Panc1 (cell line): ENCODE data around the gene LRRN4CL. TPM values are rescaled to one million over a fixed set of nuclear protein-coding genes. Genes with fewer than 3 reads are reported as not detected.

Experiments used
- ATAC-seq: fragments of 200-7000 bp; cut with Tn5 transposase; 2 replicates; pipeline ENCODE4 v1.9.1; 2020; ENCODE audit warnings: mild to moderate bottlenecking, moderate library complexity
- BruUV-seq: library from RNA; stranded (reverse); fragments of 400-500 nt; replicated peaks from 2 replicates; lab custom pipeline; 2021; lab: Mats Ljungman, UMichigan
- CTCF ChIA-PET: fragments of 300-600 bp; sonication (Branson Sonifier 250); formaldehyde crosslinking; loops from one replicate; lab custom pipeline; 2022; ENCODE audit warnings: antibody characterized with exemption; lab: Charles Lee
- POLR2A ChIA-PET: fragments of 300-600 bp; sonication (Branson Sonifier 250); formaldehyde crosslinking; loops from one replicate; lab custom pipeline; 2022; ENCODE audit warnings: antibody characterized with exemption; lab: Charles Lee
- DNase-seq: peaks from one replicate; pipeline ENCODE4 v3.0.0-alpha.2; 2010; ENCODE audit warnings: low read depth, low spot score
- H3K27ac ChIP-seq: 2 replicates; pipeline ENCODE4 v1.5.1; 2011; ENCODE audit warnings: mild to moderate bottlenecking, low read length, inconsistent platforms
- H3K27me3 ChIP-seq: fragments of 200-500 bp; sonication (Bioruptor generic); 2 replicates; pipeline ENCODE4 v1.6.0; 2014; ENCODE audit warnings: low read length, inconsistent platforms; ENCODE audit not compliant: control insufficient read depth, insufficient read depth
- H3K36me3 ChIP-seq: fragments of 200-500 bp; sonication (Bioruptor generic); 2 replicates; pipeline ENCODE4 v1.5.1; 2014; ENCODE audit warnings: inconsistent platforms, mild to moderate bottlenecking, low read length, moderate library complexity; ENCODE audit not compliant: control insufficient read depth, insufficient read depth
- H3K4me1 ChIP-seq: 2 replicates; pipeline ENCODE4 v1.5.1; 2011; ENCODE audit warnings: inconsistent platforms, mild to moderate bottlenecking, low read length, moderate library complexity; ENCODE audit not compliant: control insufficient read depth, insufficient read depth
- H3K4me3 ChIP-seq, 2 experiments: 2 replicates each; pipeline ENCODE4 v1.5.1; 2011 to 2012; ENCODE audit warnings: low read depth in 2 of 2, low read length in 2 of 2, mild to moderate bottlenecking in 2 of 2, inconsistent platforms in 1 of 2, moderate library complexity in 1 of 2
- H3K9me3 ChIP-seq: fragments of 200-500 bp; sonication (Bioruptor generic); 2 replicates; pipeline ENCODE4 v1.5.1; 2014; ENCODE audit warnings: low read depth, mild to moderate bottlenecking, inconsistent platforms, low read length, moderate library complexity; ENCODE audit not compliant: control insufficient read depth, insufficient read depth
- POLR2AphosphoS5 ChIP-seq: IDR thresholded peaks from 2 replicates; pipeline ENCODE4 v1.6.1; 2012; ENCODE audit warnings: mild to moderate bottlenecking, low read depth, low read length, moderate library complexity
- SIN3A ChIP-seq: IDR thresholded peaks from 2 replicates; pipeline ENCODE4 v1.6.1; 2012; ENCODE audit warnings: low read depth, mild to moderate bottlenecking, low read length, moderate library complexity, borderline replicate concordance; ENCODE audit not compliant: insufficient read depth
- TCF7L2 ChIP-seq: IDR thresholded peaks from 2 replicates; pipeline ENCODE4 v1.6.1; 2011; ENCODE audit warnings: mild to moderate bottlenecking, low read depth, low read length, inconsistent platforms
- in situ Hi-C: cut with HindIII; loops from 2 replicates; pipeline ENCODE4 v1.10.0; 2016; ENCODE audit warnings: low sequenced_read_pairs, low pct_unique_long_range_greater_than_20kb
- intact Hi-C: fragments of 100-400 bp; cut with micrococcal nuclease; formaldehyde crosslinking; loops from one replicate; pipeline ENCODE4 v1.10.0; 2022; ENCODE audit not compliant: unreplicated experiment
- total RNA-seq: library from RNA; stranded (reverse); gene quantifications from one replicate; pipeline ENCODE4 v1.2.1, GENCODE V29; 2021; ENCODE audit not compliant: unreplicated experiment
- TF ChIP-seq, protein P1 (sequence below), 2 experiments: IDR thresholded peaks; 2 replicates each; pipeline ENCODE4 v1.6.1; 2011 to 2012; ENCODE audit warnings: low read depth in 2 of 2, control low read depth in 1 of 2, low read length in 1 of 2, mild to moderate bottlenecking in 1 of 2, moderate library complexity in 1 of 2; ENCODE audit not compliant: insufficient read depth in 1 of 2
- TF ChIP-seq, protein P2 (sequence below): fragments of 450-650 bp; IDR thresholded peaks from 2 replicates; pipeline ENCODE4 v1.5.1; 2017; ENCODE audit warnings: mild to moderate bottlenecking

Gene LRRN4CL
- total RNA-seq, 1 experiment from 2014 or later = 0.13 TPM

DNA sequence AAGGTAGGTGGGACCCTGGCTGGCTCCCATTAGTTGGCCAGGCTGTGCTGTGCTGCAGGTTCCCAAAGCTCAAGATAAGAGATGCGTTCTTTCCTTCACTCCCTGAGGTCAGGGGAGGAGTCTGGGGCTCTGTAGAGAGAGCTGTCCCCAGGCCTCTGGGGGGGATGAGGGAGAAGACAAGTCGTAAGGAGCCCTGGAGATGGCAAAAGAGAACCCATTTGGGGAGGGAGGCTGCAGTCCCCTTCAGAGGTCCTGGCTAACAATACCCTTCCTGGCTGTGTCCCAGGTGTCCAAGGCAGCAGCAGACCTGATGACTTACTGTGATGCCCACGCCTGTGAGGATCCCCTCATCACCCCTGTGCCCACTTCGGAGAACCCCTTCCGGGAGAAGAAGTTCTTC lies 19.1 kb upstream of the LRRN4CL start:
- TF ChIP-seq POLR2AphosphoS5 (0 out of 2 replicates have a peak, but pooled peaks have one; percentile 23), SIN3A (no peak)
- TF ChIP-seq, protein P1, sequence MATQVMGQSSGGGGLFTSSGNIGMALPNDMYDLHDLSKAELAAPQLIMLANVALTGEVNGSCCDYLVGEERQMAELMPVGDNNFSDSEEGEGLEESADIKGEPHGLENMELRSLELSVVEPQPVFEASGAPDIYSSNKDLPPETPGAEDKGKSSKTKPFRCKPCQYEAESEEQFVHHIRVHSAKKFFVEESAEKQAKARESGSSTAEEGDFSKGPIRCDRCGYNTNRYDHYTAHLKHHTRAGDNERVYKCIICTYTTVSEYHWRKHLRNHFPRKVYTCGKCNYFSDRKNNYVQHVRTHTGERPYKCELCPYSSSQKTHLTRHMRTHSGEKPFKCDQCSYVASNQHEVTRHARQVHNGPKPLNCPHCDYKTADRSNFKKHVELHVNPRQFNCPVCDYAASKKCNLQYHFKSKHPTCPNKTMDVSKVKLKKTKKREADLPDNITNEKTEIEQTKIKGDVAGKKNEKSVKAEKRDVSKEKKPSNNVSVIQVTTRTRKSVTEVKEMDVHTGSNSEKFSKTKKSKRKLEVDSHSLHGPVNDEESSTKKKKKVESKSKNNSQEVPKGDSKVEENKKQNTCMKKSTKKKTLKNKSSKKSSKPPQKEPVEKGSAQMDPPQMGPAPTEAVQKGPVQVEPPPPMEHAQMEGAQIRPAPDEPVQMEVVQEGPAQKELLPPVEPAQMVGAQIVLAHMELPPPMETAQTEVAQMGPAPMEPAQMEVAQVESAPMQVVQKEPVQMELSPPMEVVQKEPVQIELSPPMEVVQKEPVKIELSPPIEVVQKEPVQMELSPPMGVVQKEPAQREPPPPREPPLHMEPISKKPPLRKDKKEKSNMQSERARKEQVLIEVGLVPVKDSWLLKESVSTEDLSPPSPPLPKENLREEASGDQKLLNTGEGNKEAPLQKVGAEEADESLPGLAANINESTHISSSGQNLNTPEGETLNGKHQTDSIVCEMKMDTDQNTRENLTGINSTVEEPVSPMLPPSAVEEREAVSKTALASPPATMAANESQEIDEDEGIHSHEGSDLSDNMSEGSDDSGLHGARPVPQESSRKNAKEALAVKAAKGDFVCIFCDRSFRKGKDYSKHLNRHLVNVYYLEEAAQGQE (IDR thresholded peaks at IDR 0.05; ENCODE audit: insufficient read depth in 1 of 2, low read depth in 2 of 2, low read length in 1 of 2) = no peak
- H3K4me3 ChIP-seq = no peak overlapping the region
- no peak for ATAC-seq
- no peaks in the 10 kb centered on the region for H3K27me3 ChIP-seq
- H3K27ac ChIP-seq = no peak overlapping the region; the same call in 1 of the 2 replicates
- in situ Hi-C loops = no loop called here
- peaks cover 4% of the 10 kb centered on the region for H3K36me3 ChIP-seq
- H3K9me3 ChIP-seq = no peaks in the 10 kb centered on the region
- DNase-seq = no peak
- intact Hi-C loops = no loop called here
- ChIA-PET POLR2A (no interaction called here), CTCF (no interaction called here)
- H3K4me1 ChIP-seq = peaks cover 27% of the 10 kb centered on the region
- no TSS peak for BruUV-seq

DNA sequence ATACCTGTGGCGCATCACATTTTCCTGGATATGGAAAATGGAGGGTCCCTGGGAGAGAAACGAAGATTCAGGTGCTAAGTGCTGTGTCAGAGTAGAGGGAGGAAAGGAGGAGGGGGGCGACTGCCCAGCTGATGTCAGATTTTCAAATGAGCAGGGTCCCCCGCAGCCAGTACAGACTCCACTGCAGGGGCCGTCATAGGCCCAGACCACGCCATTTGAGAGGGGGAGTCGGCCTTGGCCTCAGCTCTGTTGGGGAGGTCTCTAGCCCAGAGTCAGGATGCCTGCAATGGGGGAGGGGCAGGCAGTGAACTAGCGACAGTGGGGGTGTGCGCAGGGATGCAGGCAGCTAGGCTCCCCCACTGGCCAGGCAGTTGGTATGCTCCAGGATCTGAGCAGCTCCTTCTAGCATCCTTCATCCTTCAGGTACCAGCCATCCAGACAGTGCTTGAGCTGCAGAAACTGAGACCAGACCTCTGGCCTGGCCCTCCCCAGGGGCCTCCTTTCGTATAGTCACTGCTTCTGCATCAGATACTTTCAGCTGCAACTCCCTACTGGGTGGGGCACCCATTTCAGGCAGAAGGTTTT lies 18.0 kb upstream of the LRRN4CL start, which contains the start of the genes BSCL2 and GNG3:
Gene BSCL2, minus strand, starts transcription at position 148 of the 585 bp plus-strand sequence. CDS start 229 bp downstream, outside the sequence.
Gene GNG3, plus strand, starts transcription at position 400 of the 585 bp plus-strand sequence. CDS start 620 bp downstream, outside the sequence.
- DNase-seq (no peak), ATAC-seq (no peak)
- Histone ChIP-seq H3K4me1 (peaks cover 23% of the 10 kb centered on the region), H3K27ac (peak within 1 kb of the TSS; percentile 80), H3K36me3 (no peaks in the 10 kb centered on the region; the same call in 1 of the 2 replicates), H3K9me3 (no peaks in the 10 kb centered on the region), H3K4me3 (peak within 1 kb of the TSS; percentile 77 to 89), H3K27me3 (no peaks in the 10 kb centered on the region)
- CTCF ChIA-PET = no interaction called here
- POLR2A ChIA-PET = no interaction called here
- TF ChIP-seq, protein P2, sequence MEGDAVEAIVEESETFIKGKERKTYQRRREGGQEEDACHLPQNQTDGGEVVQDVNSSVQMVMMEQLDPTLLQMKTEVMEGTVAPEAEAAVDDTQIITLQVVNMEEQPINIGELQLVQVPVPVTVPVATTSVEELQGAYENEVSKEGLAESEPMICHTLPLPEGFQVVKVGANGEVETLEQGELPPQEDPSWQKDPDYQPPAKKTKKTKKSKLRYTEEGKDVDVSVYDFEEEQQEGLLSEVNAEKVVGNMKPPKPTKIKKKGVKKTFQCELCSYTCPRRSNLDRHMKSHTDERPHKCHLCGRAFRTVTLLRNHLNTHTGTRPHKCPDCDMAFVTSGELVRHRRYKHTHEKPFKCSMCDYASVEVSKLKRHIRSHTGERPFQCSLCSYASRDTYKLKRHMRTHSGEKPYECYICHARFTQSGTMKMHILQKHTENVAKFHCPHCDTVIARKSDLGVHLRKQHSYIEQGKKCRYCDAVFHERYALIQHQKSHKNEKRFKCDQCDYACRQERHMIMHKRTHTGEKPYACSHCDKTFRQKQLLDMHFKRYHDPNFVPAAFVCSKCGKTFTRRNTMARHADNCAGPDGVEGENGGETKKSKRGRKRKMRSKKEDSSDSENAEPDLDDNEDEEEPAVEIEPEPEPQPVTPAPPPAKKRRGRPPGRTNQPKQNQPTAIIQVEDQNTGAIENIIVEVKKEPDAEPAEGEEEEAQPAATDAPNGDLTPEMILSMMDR = no peak
- TF ChIP-seq SIN3A (no peak), TCF7L2 (no peak), POLR2AphosphoS5 (no peak)
- TF ChIP-seq, protein P1 (IDR thresholded peaks at IDR 0.05; ENCODE audit: insufficient read depth in 1 of 2, low read depth in 2 of 2, low read length in 1 of 2) = no peak
- intact Hi-C loops (no loop called here), in situ Hi-C loops (no loop called here)
- BruUV-seq = no TSS peak
